Measurements from ENCODE around the gene DHRS12. TPM values are rescaled to one million over a fixed set of nuclear protein-coding genes. Genes with fewer than 3 reads are reported as not detected.

DHRS12 gene
- total and polyA plus RNA-seq, 7 donors: 7.4 to 26.9 (median 15.8) TPM

GRCh38 chr13:51782026-51782710 is 21.8 kb downstream of the DHRS12 start:
- intact Hi-C loops (cut with DNase I): no loop called here
- Histone ChIP-seq H3K27ac (no peak overlapping the region), H3K27me3 (no peaks in the 10 kb centered on the region), H3K4me3 (no peak overlapping the region), H3K36me3 (no peaks in the 10 kb centered on the region), H3K9me3 (no peaks in the 10 kb centered on the region), H3K4me1 (peaks cover 0 to 20% (median 18%) of the 10 kb centered on the region in 4 donors)
- DNase-seq: no peak
- WGBS, 2 donors: 63 to 85% methylated on average over 15 of the region's 15 CpGs
- TF ChIP-seq POLR2AphosphoS5 (IDR thresholded peaks at IDR 0.05) (no peak), CTCF (IDR thresholded peaks at IDR 0.05) (no peak), POLR2A (IDR thresholded peaks at IDR 0.05) (no peak), EP300 (IDR thresholded peaks at IDR 0.05) (no peak)

GRCh38 chr13:51781246-51782022 is 22.5 kb downstream of the DHRS12 start:
- Histone ChIP-seq H3K4me1 (peaks cover 0 to 13% (median 12%) of the 10 kb centered on the region in 4 donors), H3K27me3 (no peaks in the 10 kb centered on the region), H3K27ac (no peak overlapping the region), H3K36me3 (no peaks in the 10 kb centered on the region), H3K9me3 (no peaks in the 10 kb centered on the region), H3K4me3 (no peak overlapping the region)
- DNase-seq: no peak
- WGBS, 2 donors: 83% methylated on average over 15 of the region's 15 CpGs
- TF ChIP-seq POLR2A (IDR thresholded peaks at IDR 0.05) (no peak), POLR2AphosphoS5 (IDR thresholded peaks at IDR 0.05) (no peak), CTCF (IDR thresholded peaks at IDR 0.05) (no peak), EP300 (IDR thresholded peaks at IDR 0.05) (no peak)
- intact Hi-C loops (cut with DNase I): no loop called here

GRCh38 chr13:51780099-51780498 is 23.9 kb downstream of the DHRS12 start:
- 79 to 88% methylated on average over 3 of the region's 3 CpGs for WGBS, 2 donors
- Histone ChIP-seq H3K4me1 (no peaks in the 10 kb centered on the region), H3K4me3 (no peak overlapping the region), H3K27me3 (no peaks in the 10 kb centered on the region), H3K9me3 (no peaks in the 10 kb centered on the region), H3K36me3 (no peaks in the 10 kb centered on the region), H3K27ac (no peak overlapping the region)
- DNase-seq: no peak
- intact Hi-C loops (cut with DNase I): no loop called here
- TF ChIP-seq CTCF (IDR thresholded peaks at IDR 0.05) (no peak), POLR2AphosphoS5 (IDR thresholded peaks at IDR 0.05) (no peak), EP300 (IDR thresholded peaks at IDR 0.05) (no peak), POLR2A (IDR thresholded peaks at IDR 0.05) (no peak)

- TF ChIP-seq CTCF (IDR thresholded peaks at IDR 0.05) (no peak), EP300 (IDR thresholded peaks at IDR 0.05) (no peak)
- H3K27ac ChIP-seq: no peak overlapping the region
- no peaks in the 10 kb centered on the region for H3K36me3 ChIP-seq
- H3K4me3 ChIP-seq: no peak overlapping the region
- H3K27me3 ChIP-seq: no peaks in the 10 kb centered on the region
- no peaks in the 10 kb centered on the region for H3K9me3 ChIP-seq
- WGBS, 2 donors: 56 to 86% methylated on average over 11 of the region's 11 CpGs
- DNase-seq: no peak
- intact Hi-C loops (cut with DNase I): no loop called here
- no peaks in the 10 kb centered on the region for H3K4me1 ChIP-seq
Measured at GRCh38 chr13:51778392-51778791, 25.6 kb downstream of the DHRS12 start.
